ENCODE data around the gene MAPK8IP1.

The MAPK8IP1 gene

DNA sequence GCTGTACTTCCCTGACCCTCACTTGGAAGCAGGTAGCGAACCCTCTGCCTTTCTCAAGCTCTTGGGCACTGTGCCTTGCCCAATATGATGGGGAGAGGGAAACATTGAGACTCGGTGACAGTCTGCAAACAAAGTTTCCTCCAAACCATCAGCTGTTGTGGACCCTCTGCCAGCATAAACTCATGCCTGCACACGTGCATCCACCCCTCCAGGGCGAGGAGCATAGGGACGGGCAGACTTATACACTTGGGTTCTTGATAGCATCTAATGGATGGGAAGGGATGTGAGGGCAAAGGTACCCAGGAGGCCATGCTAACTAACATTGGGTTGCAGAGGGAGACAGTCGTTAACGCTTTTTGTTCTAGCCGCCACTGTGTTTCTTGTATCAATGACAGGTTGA lies 8.2 kb upstream of the MAPK8IP1 start:
- no peak overlapping the region for H3K4me3 ChIP-seq (ENCODE audit: low read depth, low read length)
- no peak for TF ChIP-seq CTCF (IDR thresholded peaks at IDR 0.05; ENCODE audit: insufficient read depth, low read length, missing control alignments)
- ChIA-PET CTCF (interaction anchor here (1.2 to 2.5 kb wide), 3 partner anchors 14 to 130 kb away, joined by 4 to 8 read pairs (median 7); no protein-coding TSS in a partner anchor), POLR2A (no interaction called here)
- no peak for DNase-seq (ENCODE audit: low read depth, low spot score)

DNA sequence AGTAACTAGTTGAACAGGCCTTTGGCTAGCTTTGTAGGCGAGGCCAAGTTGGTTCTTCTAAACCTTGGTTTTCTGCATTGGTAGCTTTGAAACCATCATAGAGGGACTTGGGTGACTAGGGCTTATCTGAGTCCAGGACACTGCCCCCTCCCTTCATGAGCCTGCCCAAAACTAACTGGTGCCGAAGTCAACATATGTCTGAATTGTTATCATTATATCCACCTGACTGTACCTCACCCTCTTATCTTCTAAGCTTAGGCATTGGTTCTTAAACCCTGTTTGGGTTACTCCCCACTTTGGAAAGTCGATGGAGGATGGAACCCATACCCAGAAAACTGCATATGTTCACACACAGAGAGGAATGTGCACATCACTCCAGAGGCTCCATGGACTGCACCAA lies 7.6 kb upstream of the MAPK8IP1 start:
- no peak for DNase-seq (ENCODE audit: low read depth, low spot score)
- H3K4me3 ChIP-seq (ENCODE audit: low read depth, low read length), result no peak overlapping the region
- POLR2A ChIA-PET, result no interaction called here
- TF ChIP-seq CTCF (IDR thresholded peaks at IDR 0.05; ENCODE audit: insufficient read depth, low read length, missing control alignments), result no peak
- CTCF ChIA-PET, result interaction anchor here (1.2 to 2.5 kb wide), 2 partner anchors 15 to 129 kb away, joined by 4 to 7 read pairs; no protein-coding TSS in a partner anchor

- POLR2A ChIA-PET, result no interaction called here
- DNase-seq (ENCODE audit: low read depth, low spot score), result no peak
- CTCF ChIA-PET, result interaction anchor here (0.7 to 2.5 kb wide), 5 partner anchors 8 to 45 kb away, joined by 3 to 7 read pairs (median 5); no protein-coding TSS in a partner anchor
- H3K4me3 ChIP-seq (ENCODE audit: low read depth, low read length), result no peak overlapping the region
- no peak for TF ChIP-seq CTCF (IDR thresholded peaks at IDR 0.05; ENCODE audit: insufficient read depth, low read length, missing control alignments)
Observed at GRCh38 chr11:45879803-45880686, 5.4 kb upstream of the MAPK8IP1 start.

DNA sequence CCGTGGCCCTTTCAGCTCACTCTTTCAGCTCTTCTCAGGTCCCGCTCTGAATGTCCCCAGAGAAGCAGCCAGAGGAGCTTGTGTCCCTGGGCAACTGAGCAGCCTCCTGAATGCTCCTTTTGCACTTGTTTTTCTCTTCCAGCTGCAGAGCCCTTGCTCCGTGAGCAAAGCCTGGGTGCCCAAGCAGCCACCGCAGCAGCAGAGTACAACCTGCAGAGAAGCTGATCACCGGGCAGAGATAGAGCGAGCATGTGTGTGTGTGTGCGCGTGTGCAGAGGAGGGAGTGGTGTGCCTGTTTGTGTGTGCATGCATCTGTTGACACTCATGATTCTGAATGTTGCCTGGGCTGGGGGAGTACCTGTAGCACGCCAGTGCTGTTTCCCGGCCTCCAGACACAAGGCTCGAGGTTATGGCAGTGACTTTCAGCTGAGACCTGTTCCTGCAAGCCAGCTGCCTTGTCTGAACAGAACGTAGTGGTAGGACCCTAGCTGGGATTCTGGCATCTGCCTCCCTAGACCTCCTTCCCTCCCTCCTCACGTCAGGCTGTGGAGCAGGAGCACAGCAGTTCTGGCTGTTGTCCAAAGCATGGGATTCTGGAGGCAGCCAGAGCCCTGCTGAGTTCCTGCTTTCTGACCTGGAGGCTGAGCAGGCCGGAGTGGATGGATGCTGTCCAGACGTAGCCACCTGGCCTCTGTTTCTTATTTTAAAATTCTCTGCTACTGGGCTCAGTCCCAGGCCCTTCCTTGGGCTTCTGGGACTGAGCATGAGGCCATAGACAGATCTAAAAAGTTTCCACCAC lies 4.5 kb upstream of the MAPK8IP1 start:
- CTCF ChIA-PET, result interaction anchor here (0.7 to 1.1 kb wide), 2 partner anchors 8 to 18 kb away, joined by 4 to 6 read pairs; no protein-coding TSS in a partner anchor
- H3K4me3 ChIP-seq (ENCODE audit: low read depth, low read length), result no peak overlapping the region
- no peak for DNase-seq (ENCODE audit: low read depth, low spot score)
- TF ChIP-seq CTCF (IDR thresholded peaks at IDR 0.05; ENCODE audit: insufficient read depth, low read length, missing control alignments), result no peak
- POLR2A ChIA-PET, result no interaction called here

GRCh38 chr11:45881708-45882368 lies 3.6 kb upstream of the MAPK8IP1 start:
- no peak overlapping the region for H3K4me3 ChIP-seq (ENCODE audit: low read depth, low read length)
- no peak for DNase-seq (ENCODE audit: low read depth, low spot score)
- CTCF ChIA-PET, result interaction anchor here (2.8 kb wide), 1 partner anchor 9 kb away, joined by 17 read pairs; no protein-coding TSS in a partner anchor
- TF ChIP-seq CTCF (IDR thresholded peaks at IDR 0.05; ENCODE audit: insufficient read depth, low read length, missing control alignments), result no peak
- POLR2A ChIA-PET, result no interaction called here

All from AG04449 (cell line).